ENCODE measurements around the gene RASSF3. TPM values are rescaled to one million over a fixed set of nuclear protein-coding genes. Genes with fewer than 3 reads are reported as not detected.

RASSF3 gene
- total RNA-seq, 1 donor from 2014 or later: 96.5 TPM

GRCh38 chr12:64740646-64741045, 130.4 kb downstream of the RASSF3 start:
- no peak overlapping the region for H3K4me3 ChIP-seq
- H3K36me3 ChIP-seq: peaks cover 96% of the 10 kb centered on the region
- no peaks in the 10 kb centered on the region for H3K27me3 ChIP-seq
- intact Hi-C loops (cut with DNase I): no loop called here
- DNase-seq: no peak
- H3K4me1 ChIP-seq: peaks cover 11% of the 10 kb centered on the region
- ATAC-seq: no peak
- no peaks in the 10 kb centered on the region for H3K9me3 ChIP-seq
- TF ChIP-seq CTCF (IDR thresholded peaks at IDR 0.05): no peak
- no peak overlapping the region for H3K27ac ChIP-seq

- DNase-seq: no peak
These were observed 132.1 kb downstream of the RASSF3 start for GRCh38 chr12:64742416-64742815.

GRCh38 chr12:64743206-64743605, 132.9 kb downstream of the RASSF3 start:
- DNase-seq: no peak
- intact Hi-C loops (cut with DNase I): no loop called here
- H3K4me1 ChIP-seq: peaks cover 25% of the 10 kb centered on the region
- TF ChIP-seq CTCF (IDR thresholded peaks at IDR 0.05): no peak
- no peak for ATAC-seq
- H3K4me3 ChIP-seq: no peak overlapping the region
- H3K27me3 ChIP-seq: no peaks in the 10 kb centered on the region
- H3K27ac ChIP-seq: no peak overlapping the region
- H3K36me3 ChIP-seq: peaks cover 88% of the 10 kb centered on the region
- no peaks in the 10 kb centered on the region for H3K9me3 ChIP-seq

More at GRCh38 chr12:64742416-64742815, 132.1 kb downstream of the RASSF3 start:
- no peaks in the 10 kb centered on the region for H3K27me3 ChIP-seq
- peaks cover 93% of the 10 kb centered on the region for H3K36me3 ChIP-seq
- ATAC-seq: no peak
- TF ChIP-seq CTCF (IDR thresholded peaks at IDR 0.05): no peak
- intact Hi-C loops (cut with DNase I): no loop called here
- H3K27ac ChIP-seq: no peak overlapping the region
- H3K9me3 ChIP-seq: no peaks in the 10 kb centered on the region
- no peak overlapping the region for H3K4me3 ChIP-seq
- H3K4me1 ChIP-seq: peaks cover 25% of the 10 kb centered on the region

GRCh38 chr12:64744422-64745258, 134.3 kb downstream of the RASSF3 start:
- DNase-seq (no peak), ATAC-seq (no peak)
- Histone ChIP-seq H3K9me3 (no peaks in the 10 kb centered on the region), H3K27ac (peak overlapping the region; percentile 4), H3K4me1 (peaks cover 25% of the 10 kb centered on the region), H3K27me3 (no peaks in the 10 kb centered on the region), H3K4me3 (no peak overlapping the region), H3K36me3 (peaks cover 80% of the 10 kb centered on the region)
- intact Hi-C loops (cut with DNase I): no loop called here
- no peak for TF ChIP-seq CTCF (IDR thresholded peaks at IDR 0.05)

- ATAC-seq (no peak), DNase-seq (no peak)
- intact Hi-C loops (cut with DNase I): no loop called here
- peaks cover 80% of the 10 kb centered on the region for H3K36me3 ChIP-seq
- TF ChIP-seq CTCF (IDR thresholded peaks at IDR 0.05): no peak
- H3K4me1 ChIP-seq: peaks cover 25% of the 10 kb centered on the region
- no peaks in the 10 kb centered on the region for H3K27me3 ChIP-seq
- H3K4me3 ChIP-seq: no peak overlapping the region
- no peaks in the 10 kb centered on the region for H3K9me3 ChIP-seq
- peak overlapping the region; percentile 4 for H3K27ac ChIP-seq
These were observed 135.0 kb downstream of the RASSF3 start for GRCh38 chr12:64745259-64745807.

All from upper lobe of right lung (tissue), 1 donor.